Testis (tissue), 3 donors: Measurements from ENCODE around the gene EHD4. TPM values are rescaled to one million over a fixed set of nuclear protein-coding genes. Genes with fewer than 3 reads are reported as not detected.

ENCODE experiments used
- DNase-seq: peaks from one replicate; pipeline ENCODE4 v3.0.0-alpha.2; 2019
- H3K27ac ChIP-seq, 2 donors: fragments of 200-600 bp; sonication (generic); one replicate each; pipeline ENCODE4 v1.5.1; 2019
- H3K27me3 ChIP-seq: fragments of 200-600 bp; sonication (generic); one replicate; pipeline ENCODE4 v1.5.1; 2019
- H3K36me3 ChIP-seq: fragments of 200-600 bp; sonication (generic); one replicate; pipeline ENCODE4 v1.5.1; 2017; ENCODE audit warnings: low read depth; ENCODE audit errors: missing control alignments
- H3K4me1 ChIP-seq: fragments of 200-600 bp; sonication (generic); one replicate; pipeline ENCODE4 v1.5.1; 2019
- H3K4me3 ChIP-seq, 2 donors: fragments of 200-600 bp; sonication (generic); one replicate each; pipeline ENCODE4 v1.5.1; 2017 to 2019
- H3K9me3 ChIP-seq: fragments of 200-600 bp; sonication (generic); one replicate; pipeline ENCODE4 v1.5.1; 2017
- CTCF ChIP-seq, 3 experiments: fragments of 450-650 bp in 2 of 3; fragments of 200-600 bp in 1 of 3; sonication (generic) in 1 of 3; IDR thresholded peaks; one replicate each; pipeline ENCODE4 v1.5.1; 2016 to 2019; ENCODE audit warnings: antibody characterized with exemption in 3 of 3, mild to moderate bottlenecking in 2 of 3, moderate library complexity in 1 of 3
- POLR2A ChIP-seq: fragments of 450-650 bp; IDR thresholded peaks from one replicate; pipeline ENCODE4 v1.6.1; 2017; ENCODE audit warnings: antibody characterized with exemption, mild to moderate bottlenecking, moderate library complexity
- WGBS, 2 donors: methylation state at CpG; one replicate each; pipeline ENCODE4 v1.1.5; 2018; 5-methylcytosine and 5-hydroxymethylcytosine counted together
- intact Hi-C: fragments of 100-400 bp; cut with DNase I; formaldehyde crosslinking; loops from one replicate; pipeline ENCODE4 v1.15.1; 2023; ENCODE audit warnings: low total_unique reads
- polyA plus RNA-seq: library from polyadenylated mRNA; stranded (reverse); fragments of 350-450 nt; fragmentation: Illumina TruSeq; extraction: RNeasy Lipid Tissue Mini Kit (QIAGEN cat#74804); gene quantifications from one replicate; pipeline ENCODE4 v1.2.3, GENCODE V29; 2014; ENCODE audit warnings: low read depth, low replicate concordance; ENCODE audit not compliant: insufficient read depth
- total RNA-seq, 2 donors: library from RNA; depleted of rRNA; stranded (reverse); fragments of >200 nt; gene quantifications; one replicate each; pipeline ENCODE4 v1.2.3, GENCODE V29; 2016

The EHD4 gene
- total and polyA plus RNA-seq, 3 donors from 2014 or later, result 8.0 to 10.2 (median 9.4) TPM

- H3K4me3 ChIP-seq, result no peak overlapping the region
- 88 to 92% methylated on average over 17 to 18 of the region's 18 CpGs for WGBS, 2 donors
- no peak for DNase-seq
- H3K4me1 ChIP-seq, result no peaks in the 10 kb centered on the region
- TF ChIP-seq CTCF (IDR thresholded peaks at IDR 0.05) (no peak), POLR2A (no peak)
- intact Hi-C loops, result no loop called here
- no peaks in the 10 kb centered on the region for H3K27me3 ChIP-seq
- no peaks in the 10 kb centered on the region for H3K9me3 ChIP-seq
- H3K36me3 ChIP-seq, result no peaks in the 10 kb centered on the region
- no peak overlapping the region for H3K27ac ChIP-seq
Measured at GRCh38 chr15:41861736-41862356, 110.5 kb downstream of the EHD4 start.

- no peak for TF ChIP-seq POLR2A
- Histone ChIP-seq H3K27ac (no peak overlapping the region), H3K4me3 (no peak overlapping the region), H3K9me3 (no peaks in the 10 kb centered on the region), H3K27me3 (no peaks in the 10 kb centered on the region), H3K4me1 (peaks cover 3% of the 10 kb centered on the region), H3K36me3 (no peaks in the 10 kb centered on the region)
- DNase-seq, result no peak
- intact Hi-C loops, result no loop called here
- WGBS, 2 donors, result 73 to 77% methylated on average over 8 to 15 of the region's 15 CpGs
Measured at GRCh38 chr15:41860049-41860828, 112.1 kb downstream of the EHD4 start.

- peaks cover 5% of the 10 kb centered on the region for H3K4me1 ChIP-seq
- no peak overlapping the region for H3K4me3 ChIP-seq
- no peak overlapping the region for H3K27ac ChIP-seq
- 93 to 94% methylated on average over 9 to 14 of the region's 15 CpGs for WGBS, 2 donors
- H3K36me3 ChIP-seq, result no peaks in the 10 kb centered on the region
- TF ChIP-seq POLR2A (no peak), CTCF (IDR thresholded peaks at IDR 0.05) (no peak)
- no peak for DNase-seq
- intact Hi-C loops, result no loop called here
- no peaks in the 10 kb centered on the region for H3K9me3 ChIP-seq
- H3K27me3 ChIP-seq, result no peaks in the 10 kb centered on the region
Measured at GRCh38 chr15:41858756-41859155, 113.6 kb downstream of the EHD4 start.

- WGBS, 2 donors, result 78 to 93% methylated on average over 4 to 9 of the region's 9 CpGs
- H3K27ac ChIP-seq, result no peak overlapping the region
- intact Hi-C loops, result no loop called here
- DNase-seq, result no peak
- H3K4me1 ChIP-seq, result peaks cover 5% of the 10 kb centered on the region
- no peaks in the 10 kb centered on the region for H3K27me3 ChIP-seq
- H3K4me3 ChIP-seq, result no peak overlapping the region
- TF ChIP-seq POLR2A (no peak), CTCF (IDR thresholded peaks at IDR 0.05) (no peak)
- no peaks in the 10 kb centered on the region for H3K36me3 ChIP-seq
- H3K9me3 ChIP-seq, result no peaks in the 10 kb centered on the region
Measured at GRCh38 chr15:41857316-41857715, 115.0 kb downstream of the EHD4 start.

- no peak for DNase-seq
- no peak overlapping the region for H3K4me3 ChIP-seq
- H3K9me3 ChIP-seq, result no peaks in the 10 kb centered on the region
- peaks cover 5% of the 10 kb centered on the region for H3K4me1 ChIP-seq
- no peak overlapping the region for H3K27ac ChIP-seq
- H3K36me3 ChIP-seq, result no peaks in the 10 kb centered on the region
- no peaks in the 10 kb centered on the region for H3K27me3 ChIP-seq
- intact Hi-C loops, result no loop called here
- WGBS, 2 donors, result 92 to 99% methylated on average over 11 to 12 of the region's 12 CpGs
- TF ChIP-seq CTCF (IDR thresholded peaks at IDR 0.05) (no peak), POLR2A (no peak)
Measured at GRCh38 chr15:41856716-41857115, 115.6 kb downstream of the EHD4 start.
